PC-9 (cell line): Measurements from ENCODE around the gene SLX4IP.

ENCODE experiments used
- CTCF ChIP-seq: fragments of 200-600 bp; sonication (generic); conservative IDR thresholded peaks from 2 replicates; pipeline ENCODE4 v1.6.1; 2017; ENCODE audit warnings: mixed run types, antibody characterized with exemption, mild to moderate bottlenecking, moderate library complexity
- EZH2 ChIP-seq: fragments of 200-600 bp; sonication (generic); IDR thresholded peaks from 2 replicates; pipeline ENCODE4 v1.8.0; 2017; ENCODE audit warnings: antibody characterized with exemption, low read depth

- TF ChIP-seq CTCF (no peak), EZH2 (no peak)
These were observed 75.1 kb downstream of the SLX4IP start for GRCh38 chr20:10510216-10510615.
